ENCODE measurements around the gene GPC3.

GRCh38 chrX:133538148-133538547, 447.2 kb downstream of the GPC3 start:
- TF ChIP-seq, protein P1, sequence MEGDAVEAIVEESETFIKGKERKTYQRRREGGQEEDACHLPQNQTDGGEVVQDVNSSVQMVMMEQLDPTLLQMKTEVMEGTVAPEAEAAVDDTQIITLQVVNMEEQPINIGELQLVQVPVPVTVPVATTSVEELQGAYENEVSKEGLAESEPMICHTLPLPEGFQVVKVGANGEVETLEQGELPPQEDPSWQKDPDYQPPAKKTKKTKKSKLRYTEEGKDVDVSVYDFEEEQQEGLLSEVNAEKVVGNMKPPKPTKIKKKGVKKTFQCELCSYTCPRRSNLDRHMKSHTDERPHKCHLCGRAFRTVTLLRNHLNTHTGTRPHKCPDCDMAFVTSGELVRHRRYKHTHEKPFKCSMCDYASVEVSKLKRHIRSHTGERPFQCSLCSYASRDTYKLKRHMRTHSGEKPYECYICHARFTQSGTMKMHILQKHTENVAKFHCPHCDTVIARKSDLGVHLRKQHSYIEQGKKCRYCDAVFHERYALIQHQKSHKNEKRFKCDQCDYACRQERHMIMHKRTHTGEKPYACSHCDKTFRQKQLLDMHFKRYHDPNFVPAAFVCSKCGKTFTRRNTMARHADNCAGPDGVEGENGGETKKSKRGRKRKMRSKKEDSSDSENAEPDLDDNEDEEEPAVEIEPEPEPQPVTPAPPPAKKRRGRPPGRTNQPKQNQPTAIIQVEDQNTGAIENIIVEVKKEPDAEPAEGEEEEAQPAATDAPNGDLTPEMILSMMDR (IDR thresholded peaks at IDR 0.05) = no peak
- TF ChIP-seq POLR2AphosphoS5 (IDR thresholded peaks at IDR 0.05) (no peak), POLR2A (IDR thresholded peaks at IDR 0.05) (no peak), EP300 (IDR thresholded peaks at IDR 0.05) (no peak)

Data from stomach (tissue), 4 donors.